HG03575 (cell line): Measurements from ENCODE around the gene NLRP12.
"Not testable (repeated sequence)": the region's sequence is repeated elsewhere in the genome, so short reads cannot be mapped to it uniquely, and the experiment has no call there.

Experiments
- ATAC-seq: cut with Tn5 transposase; IDR thresholded peaks from one replicate; pipeline ENCODE4 v1.9.1; 2021; ENCODE audit not compliant: unreplicated experiment, insufficient number of reproducible peaks, low FRiP score; ENCODE audit errors: extremely low read depth

NLRP12 gene

DNA sequence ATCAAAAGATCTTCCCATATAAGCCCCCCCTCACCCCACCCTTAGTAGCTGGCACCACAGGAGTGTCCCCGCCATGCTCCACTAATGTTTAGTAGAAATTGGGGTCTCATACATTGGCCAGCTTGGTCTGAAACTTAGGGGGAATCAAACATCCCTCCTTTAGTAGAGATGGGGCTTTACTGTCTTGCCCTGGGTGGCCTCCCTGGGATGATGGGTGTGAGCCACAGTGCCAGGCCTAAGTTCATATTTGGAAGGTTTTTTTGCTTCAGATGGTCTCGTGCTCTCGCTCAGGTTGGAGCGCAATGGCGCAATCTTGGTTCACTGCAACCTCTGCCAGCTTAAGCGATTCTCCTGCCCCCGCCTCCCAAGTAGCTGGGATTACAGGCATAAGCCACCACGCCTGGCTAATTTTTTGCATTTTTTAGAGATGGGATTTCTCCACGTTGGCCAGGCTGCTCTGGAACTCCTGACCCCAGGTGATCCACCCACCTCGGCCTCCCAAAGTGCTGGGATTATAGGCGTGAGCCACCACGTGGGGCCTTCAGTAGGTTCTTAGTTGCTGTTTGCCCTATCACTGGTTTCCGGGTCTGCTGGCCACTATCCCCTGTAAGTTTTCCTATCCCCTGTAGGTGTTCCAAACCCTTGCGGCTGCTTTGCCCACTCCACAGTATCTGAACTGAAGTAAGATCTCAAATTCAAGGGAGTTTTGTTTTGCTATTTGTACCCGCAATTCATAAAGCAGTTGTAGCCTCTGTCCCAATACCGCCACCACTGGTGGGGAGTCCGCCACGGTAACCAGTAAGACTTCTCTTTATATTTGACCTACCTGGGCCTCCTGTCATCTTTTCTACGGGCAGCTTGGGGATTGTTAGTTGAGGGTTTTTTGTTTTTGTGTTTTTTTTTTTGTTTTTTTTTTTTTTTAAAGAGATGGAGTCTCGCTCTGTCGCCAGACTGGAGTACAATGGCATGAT, 34.1 kb downstream of the NLRP12 start:
- no peak for ATAC-seq

DNA sequence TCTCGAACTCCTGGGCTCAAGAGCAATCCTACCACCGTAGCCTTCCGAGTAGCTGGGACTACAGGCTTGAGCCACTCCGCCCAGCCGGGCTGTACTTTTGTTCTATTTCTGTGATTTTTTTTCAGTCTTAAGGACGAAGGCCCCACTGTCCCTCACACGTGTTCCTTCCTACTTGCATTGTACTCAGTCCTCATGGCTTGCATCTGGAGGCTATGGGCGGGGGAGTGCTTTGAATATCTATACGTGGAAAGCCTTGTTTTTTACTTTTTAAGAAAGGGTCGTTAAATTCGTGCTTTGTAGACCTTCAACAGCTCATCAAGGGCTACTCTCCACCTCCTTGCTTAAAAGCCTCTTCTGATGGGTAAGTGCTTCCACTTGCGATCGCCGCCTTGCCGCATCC, 36.8 kb downstream of the NLRP12 start:
- ATAC-seq: no peak

DNA sequence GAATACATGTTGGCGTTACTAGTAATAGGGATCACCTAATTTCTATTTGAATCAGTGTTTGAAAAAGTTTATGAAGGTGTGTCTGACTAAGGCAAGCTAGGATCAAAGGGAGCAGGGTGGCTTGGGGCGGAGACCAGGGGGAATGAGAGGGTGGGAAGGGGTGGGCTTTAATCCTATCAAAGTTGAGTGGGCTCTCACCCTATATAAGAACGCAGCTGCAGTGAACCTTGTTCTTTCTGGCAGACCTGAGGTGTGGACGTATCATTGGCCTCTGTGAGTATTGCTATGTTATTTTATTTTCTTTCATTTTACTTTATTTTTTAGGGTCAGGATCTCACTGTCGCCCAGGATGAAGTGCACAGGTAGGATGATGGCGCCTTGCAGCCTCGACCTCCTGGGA, 37.4 kb downstream of the NLRP12 start:
- no peak for ATAC-seq

DNA sequence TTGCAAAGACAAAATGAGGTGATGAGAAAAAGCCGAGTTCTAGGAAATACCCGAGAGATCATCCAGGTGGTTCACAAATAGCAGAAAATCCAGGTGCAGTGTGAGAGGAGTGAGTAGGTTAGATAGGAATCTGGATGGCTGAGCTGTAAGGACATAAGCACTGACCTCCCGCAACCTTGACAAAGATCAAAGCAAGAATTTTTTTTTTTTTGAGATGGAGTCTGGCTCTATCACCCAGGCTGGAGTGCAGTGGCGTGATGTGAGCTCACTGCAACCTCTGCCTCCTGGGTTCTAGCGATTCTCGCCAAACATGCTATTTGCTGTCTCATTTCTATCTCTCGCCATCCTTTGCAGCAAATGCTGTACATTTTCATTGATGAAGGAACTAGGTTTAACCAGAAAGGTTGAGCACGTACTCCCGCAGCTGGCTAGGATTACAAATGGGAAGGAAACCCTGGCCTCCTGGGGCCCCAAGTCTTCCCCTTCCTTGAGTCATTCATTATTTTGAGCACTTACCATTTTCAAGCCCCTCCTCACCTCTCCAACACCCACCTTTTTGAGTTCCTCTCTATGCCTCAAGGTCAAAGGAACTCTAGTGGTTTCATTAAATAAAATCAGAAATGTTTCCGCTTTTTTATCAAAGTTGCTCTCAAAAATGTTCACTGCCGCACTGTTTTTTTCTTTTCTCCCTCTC, 38.8 kb downstream of the NLRP12 start:
- ATAC-seq: no peak

DNA sequence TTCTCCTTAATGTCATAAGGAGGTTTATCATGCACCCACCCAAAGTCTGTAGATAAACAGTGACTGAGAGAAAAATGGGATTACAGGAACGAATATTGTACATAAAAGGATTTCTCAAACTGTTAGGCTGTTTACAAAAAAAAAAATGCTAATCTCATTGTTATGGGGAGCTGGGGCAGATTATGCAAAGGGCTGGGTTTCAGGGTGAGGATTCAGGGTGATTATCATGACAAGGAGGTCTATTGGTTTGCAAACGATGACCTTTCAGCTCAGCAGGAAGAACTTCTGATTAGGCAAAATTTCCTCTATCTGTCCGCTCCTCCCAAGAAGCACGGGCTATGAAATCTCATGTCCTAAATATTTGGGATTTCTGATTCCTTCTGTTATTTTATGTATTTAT, 41.4 kb downstream of the NLRP12 start:
- no peak for ATAC-seq

DNA sequence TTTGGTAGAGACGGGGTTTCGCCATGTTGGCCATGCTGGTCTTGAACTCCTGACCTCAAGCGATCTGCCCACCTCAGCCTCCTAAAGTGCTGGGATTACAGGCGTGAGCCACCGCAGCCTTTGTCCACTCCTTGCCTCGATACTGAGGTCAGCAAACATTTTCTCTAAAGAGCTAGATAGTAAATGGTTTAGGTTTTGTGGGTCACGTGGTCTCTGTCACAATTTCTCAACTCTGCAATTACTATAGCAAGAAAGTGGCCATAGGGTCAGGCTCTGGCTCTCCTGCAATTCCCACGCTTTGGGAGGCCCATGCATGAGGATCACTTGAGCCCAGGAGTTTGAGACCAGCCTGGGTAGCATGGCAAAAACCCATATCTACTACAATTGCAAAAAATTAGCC, 42.8 kb downstream of the NLRP12 start:
- not testable (repeated sequence) for ATAC-seq

DNA sequence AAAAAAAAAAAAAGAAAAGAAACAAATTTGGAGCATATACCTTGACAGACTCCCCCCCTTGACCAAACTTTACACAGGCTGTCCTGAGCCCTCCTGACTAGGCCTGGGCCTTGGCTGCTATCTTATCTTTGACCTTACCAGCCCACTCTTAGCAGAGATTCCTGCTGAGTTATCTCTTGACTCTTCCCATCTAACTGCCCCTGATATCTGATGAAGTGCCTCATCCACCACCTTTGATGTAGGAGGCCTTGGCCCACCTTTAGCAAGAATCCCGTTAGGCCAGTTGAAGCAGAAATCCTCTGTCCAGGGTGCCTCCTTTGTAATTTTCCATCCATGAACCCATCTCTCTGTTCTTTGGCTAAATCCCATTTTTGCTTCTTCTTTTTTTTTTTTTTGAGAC, 43.6 kb downstream of the NLRP12 start:
- no peak for ATAC-seq

DNA sequence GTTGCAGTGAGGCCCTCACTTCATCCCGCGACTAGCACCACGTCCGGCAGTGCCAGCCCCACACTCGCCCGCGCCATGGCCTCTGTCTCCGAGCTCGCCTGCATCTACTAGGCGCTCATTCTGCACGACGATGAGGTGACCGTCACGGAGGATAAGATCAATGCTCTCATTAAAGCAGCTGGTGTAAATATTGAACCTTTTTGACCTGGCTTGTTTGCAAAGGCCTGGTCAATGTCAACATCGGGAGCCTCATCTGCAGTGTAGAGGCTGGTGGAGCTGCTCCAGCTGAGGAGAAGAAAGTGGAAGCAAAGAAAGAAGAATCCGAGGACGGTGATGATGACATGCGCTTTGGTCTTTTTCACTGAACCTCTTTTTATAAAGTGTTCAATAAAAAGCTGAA, 48.6 kb downstream of the NLRP12 start:
- no peak for ATAC-seq

DNA sequence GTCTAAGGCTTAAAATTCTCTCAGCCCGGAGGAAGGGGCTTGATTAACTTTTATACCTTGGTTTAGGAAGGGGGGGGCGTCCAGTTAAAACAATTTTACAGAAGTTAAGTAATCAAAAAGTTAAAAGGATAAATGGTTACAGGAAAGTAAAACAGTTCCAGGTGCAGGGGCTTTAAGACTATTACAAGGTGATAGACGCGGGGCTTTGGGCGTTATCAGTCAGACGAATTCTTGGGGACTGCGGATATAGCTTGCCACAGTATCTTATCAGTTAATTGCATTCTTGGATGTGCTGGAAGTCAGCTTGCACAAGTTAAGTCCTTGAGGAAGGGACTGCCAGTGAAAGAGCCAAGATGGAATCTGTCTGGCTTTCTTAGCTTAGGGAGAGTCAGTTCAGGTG, 49.6 kb downstream of the NLRP12 start:
- not testable (repeated sequence) for ATAC-seq

DNA sequence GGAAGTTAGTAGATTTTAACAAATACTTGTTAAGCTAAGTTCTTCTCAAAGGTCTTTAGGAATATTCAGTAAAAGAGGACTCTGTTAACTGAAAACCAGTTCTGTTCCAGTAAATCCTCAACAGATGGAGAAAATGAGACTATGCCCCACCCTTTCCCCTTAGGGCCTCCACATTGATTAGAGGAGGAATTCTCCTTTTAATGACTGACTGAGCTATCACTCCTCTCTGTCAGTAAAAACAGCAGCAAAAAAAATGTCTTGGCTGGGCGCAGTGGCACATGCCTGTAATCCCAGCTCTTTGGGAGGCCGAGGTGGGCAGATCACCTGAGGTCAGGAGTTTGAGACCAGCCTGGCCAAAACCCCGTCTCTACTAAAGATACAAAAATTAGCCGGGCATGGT, 50.1 kb downstream of the NLRP12 start:
- no peak for ATAC-seq

DNA sequence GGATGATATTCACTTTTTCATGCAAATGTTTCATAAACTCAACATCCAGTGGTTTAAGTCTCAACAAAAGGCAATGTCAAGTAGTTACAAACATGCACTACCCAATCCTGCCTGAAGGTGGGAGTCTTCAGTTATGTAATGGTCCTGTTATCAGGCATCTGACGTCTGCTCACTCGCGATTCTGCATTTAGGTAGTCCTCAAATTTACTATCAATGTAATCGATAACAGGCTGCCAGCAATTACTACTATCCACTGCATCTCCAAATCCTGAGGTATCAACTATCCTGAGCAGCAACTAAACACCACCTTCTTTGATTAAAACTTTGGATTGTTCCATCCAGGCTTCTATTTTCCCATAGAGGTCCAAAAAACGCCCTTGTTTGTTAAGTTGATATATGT, 51.2 kb downstream of the NLRP12 start:
- ATAC-seq: no peak

DNA sequence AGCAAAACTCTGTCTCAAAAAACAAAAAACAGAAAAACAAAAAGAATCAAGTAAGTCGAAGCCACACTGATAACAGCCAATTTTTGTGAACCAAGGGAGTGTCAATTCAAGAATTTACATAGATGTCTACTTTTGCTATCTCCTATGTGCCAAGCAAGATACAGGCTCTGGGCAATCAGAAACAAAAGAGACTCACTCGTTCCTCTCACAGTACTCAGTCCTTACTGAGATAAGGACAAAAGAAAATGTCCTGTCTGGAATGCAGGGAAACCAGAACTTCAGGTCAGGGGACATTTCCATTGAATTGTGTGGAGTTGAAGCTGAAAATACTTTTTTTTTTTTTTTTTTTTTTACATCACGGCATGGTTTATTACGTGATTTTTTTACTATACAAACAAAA, 53.0 kb downstream of the NLRP12 start:
- ATAC-seq: no peak

DNA sequence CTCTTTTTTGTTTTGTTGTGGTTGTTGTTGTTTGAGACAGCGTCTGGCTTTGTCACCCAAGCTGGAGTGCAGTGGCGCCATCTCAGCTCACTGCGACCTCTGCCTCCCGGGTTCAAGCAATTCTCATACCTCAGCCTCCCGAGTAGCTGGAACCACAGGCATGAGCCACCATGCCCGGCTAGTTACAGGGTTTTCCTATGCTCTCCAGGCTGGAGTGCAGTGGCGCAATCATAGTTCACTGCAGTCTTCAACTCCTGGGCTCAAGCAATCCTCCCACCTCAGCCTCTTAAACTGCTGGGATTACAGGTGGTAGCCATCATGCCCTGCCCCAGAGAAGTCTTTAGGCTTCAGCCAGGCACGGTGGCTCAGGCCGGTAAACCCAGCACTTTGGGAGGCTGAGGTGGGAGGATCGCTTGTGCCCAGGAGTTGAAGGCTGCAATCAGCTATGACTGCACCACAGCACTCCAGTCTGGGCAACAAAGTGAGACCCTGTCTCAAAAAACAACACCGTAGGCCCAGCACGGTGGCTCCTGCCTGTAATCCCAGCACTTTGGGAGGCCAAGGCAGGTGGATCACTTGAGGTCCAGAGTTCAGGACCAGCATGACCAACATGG, 54.3 kb downstream of the NLRP12 start:
- ATAC-seq: not testable (repeated sequence)

DNA sequence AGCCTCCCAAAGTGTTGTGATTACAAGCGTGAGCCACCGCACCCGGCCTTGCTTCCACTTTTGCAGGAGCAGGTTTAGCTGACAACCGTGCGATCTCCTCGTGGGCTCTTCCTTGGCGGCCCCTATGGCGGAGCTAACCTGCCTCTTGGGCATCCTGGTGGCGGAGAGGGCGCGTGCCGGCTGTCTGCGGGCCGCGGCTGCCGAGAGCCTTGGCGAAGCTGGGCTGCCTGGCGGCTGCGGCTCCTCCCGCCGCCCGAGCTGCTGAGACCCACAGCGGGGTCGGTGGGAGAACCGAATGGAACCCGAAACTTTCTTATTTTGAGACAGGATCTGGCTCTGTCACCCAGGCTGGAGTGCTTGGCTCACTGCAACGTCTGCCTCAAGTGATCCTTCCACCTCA, 55.7 kb downstream of the NLRP12 start:
- no peak for ATAC-seq

DNA sequence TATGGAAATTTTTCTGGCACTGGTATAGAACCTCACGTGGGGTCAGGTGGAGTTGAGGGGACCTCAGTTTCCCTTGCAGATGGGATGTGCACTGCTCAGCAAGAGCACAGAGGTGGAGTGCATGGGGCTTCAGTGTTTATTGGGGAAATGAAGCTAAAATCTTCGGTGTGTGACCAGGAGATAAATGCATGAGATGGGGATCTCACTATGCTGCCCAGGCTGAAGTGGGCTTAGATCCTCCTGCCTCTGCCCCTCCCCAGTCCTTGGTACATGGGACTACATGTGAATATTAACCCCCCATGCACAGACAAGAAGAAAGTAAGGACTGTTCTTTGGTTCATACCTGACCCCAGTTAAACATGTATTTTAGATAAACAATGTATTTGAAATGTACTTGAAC, 65.1 kb downstream of the NLRP12 start:
- ATAC-seq: not testable (repeated sequence)
